Naive B cell (primary cell): ENCODE data around the gene LGALSL. TPM values are rescaled to one million over a fixed set of nuclear protein-coding genes. Genes with fewer than 3 reads are reported as not detected.

Experiments used
- ATAC-seq, 2 donors: fragments of 150-1000 bp; cut with Tn5 transposase; 2 replicates each; pipeline ENCODE4 v1.10.0; 2021; ENCODE audit warnings: low read depth in 2 of 2, mild to moderate bottlenecking in 2 of 2, moderate library complexity in 2 of 2
- DNase-seq: peaks from one replicate; pipeline ENCODE4 v3.0.0; 2022
- H3K27ac Mint-ChIP-seq, 6 donors: one replicate each; pipeline ENCODE4 v1.8.0; 2020 to 2022; ENCODE audit warnings: mild to moderate bottlenecking in 6 of 6, mixed read lengths in 6 of 6, moderate library complexity in 5 of 6, inconsistent platforms in 2 of 6
- H3K27me3 Mint-ChIP-seq, 3 donors: one replicate each; pipeline ENCODE4 v1.8.0; 2021 to 2022; ENCODE audit warnings: mixed read lengths in 3 of 3, mild to moderate bottlenecking in 1 of 3
- H3K36me3 Mint-ChIP-seq, 2 donors: one replicate each; pipeline ENCODE4 v1.8.0; 2020 to 2022; ENCODE audit warnings: mixed read lengths in 2 of 2, inconsistent platforms in 1 of 2, mild to moderate bottlenecking in 1 of 2
- H3K4me1 Mint-ChIP-seq, 3 donors: one replicate each; pipeline ENCODE4 v1.8.0; 2020 to 2022; ENCODE audit warnings: mixed read lengths in 3 of 3, inconsistent platforms in 1 of 3, mild to moderate bottlenecking in 1 of 3, moderate library complexity in 1 of 3
- H3K4me3 Mint-ChIP-seq, 8 donors: one replicate each; pipeline ENCODE4 v1.8.0; 2020 to 2022; ENCODE audit warnings: mild to moderate bottlenecking in 8 of 8, mixed read lengths in 8 of 8, moderate library complexity in 8 of 8, inconsistent platforms in 2 of 8
- H3K9me3 Mint-ChIP-seq, 7 donors: one replicate each; pipeline ENCODE4 v1.8.0; 2020 to 2022; ENCODE audit warnings: mixed read lengths in 7 of 7, mild to moderate bottlenecking in 5 of 7, inconsistent platforms in 2 of 7, moderate library complexity in 1 of 7
- polyA plus RNA-seq, 6 donors: library from polyadenylated mRNA; unstranded; fragments of 300-500 nt; fragmentation: Illumina TruSeq; gene quantifications; one replicate each; pipeline ENCODE4 v1.2.3, GENCODE V29; 2021; ENCODE audit warnings: low read depth in 6 of 6

LGALSL gene
- polyA plus RNA-seq, 6 donors from 2014 or later, result 0.05 to 1.3 (median 0.74) TPM; not detected in 1

GRCh38 chr2:64454386-64455332 lies 697 bp downstream of the LGALSL start:
- Mint-ChIP-seq H3K4me1 (peaks cover 3 to 12% (median 5%) of the 10 kb centered on the region in 3 donors), H3K4me3 (peak overlapping the region; percentile 70 to 95 (median 87)), H3K27me3 (peaks cover 0 to 3% (median 0%) of the 10 kb centered on the region in 3 donors), H3K27ac (peak overlapping the region in 2 of 6 donors; percentile 85 to 92), H3K9me3 (no peaks in the 10 kb centered on the region), H3K36me3 (no peaks in the 10 kb centered on the region)
- DNase-seq, result peak; percentile 55
- peak; percentile 79 for ATAC-seq

- ATAC-seq, result no peak
- Mint-ChIP-seq H3K27ac (no peak overlapping the region), H3K36me3 (no peaks in the 10 kb centered on the region)
Measured at GRCh38 chr2:64455545-64455944, 1.6 kb downstream of the LGALSL start.

GRCh38 chr2:64456293-64456692 lies 2.3 kb downstream of the LGALSL start:
- Mint-ChIP-seq H3K27ac (no peak overlapping the region), H3K9me3 (no peaks in the 10 kb centered on the region), H3K4me1 (peaks cover 3 to 12% (median 5%) of the 10 kb centered on the region in 3 donors), H3K27me3 (peaks cover 0 to 3% (median 0%) of the 10 kb centered on the region in 3 donors), H3K4me3 (peak overlapping the region in 2 of 8 donors; percentile 35 to 88), H3K36me3 (no peaks in the 10 kb centered on the region)
- DNase-seq (no peak), ATAC-seq (no peak)

More at GRCh38 chr2:64455545-64455944, 1.6 kb downstream of the LGALSL start:
- Mint-ChIP-seq H3K9me3 (no peaks in the 10 kb centered on the region), H3K27me3 (peaks cover 0 to 3% (median 0%) of the 10 kb centered on the region in 3 donors), H3K4me1 (peaks cover 3 to 12% (median 5%) of the 10 kb centered on the region in 3 donors), H3K4me3 (peak overlapping the region; percentile 70 to 95 (median 87))
- DNase-seq, result no peak

GRCh38 chr2:64457524-64457923 lies 3.6 kb downstream of the LGALSL start:
- no peaks in the 10 kb centered on the region for H3K9me3 Mint-ChIP-seq
- ATAC-seq, result no peak
- DNase-seq, result no peak
- peaks cover 3 to 12% (median 5%) of the 10 kb centered on the region in 3 donors for H3K4me1 Mint-ChIP-seq
- no peaks in the 10 kb centered on the region for H3K36me3 Mint-ChIP-seq
- no peak overlapping the region for H3K27ac Mint-ChIP-seq
- peak overlapping the region in 2 of 8 donors; percentile 7 to 65 for H3K4me3 Mint-ChIP-seq
- no peaks in the 10 kb centered on the region for H3K27me3 Mint-ChIP-seq

- Mint-ChIP-seq H3K27me3 (no peaks in the 10 kb centered on the region), H3K9me3 (no peaks in the 10 kb centered on the region)
- no peak for ATAC-seq
Measured at GRCh38 chr2:64459575-64459974, 5.6 kb downstream of the LGALSL start.

GRCh38 chr2:64460330-64460729 lies 6.4 kb downstream of the LGALSL start:
- ATAC-seq, result no peak
- no peak for DNase-seq
- Mint-ChIP-seq H3K4me1 (peaks cover 0 to 2% (median 0%) of the 10 kb centered on the region in 3 donors), H3K27me3 (peaks cover 0 to 4% (median 0%) of the 10 kb centered on the region in 3 donors), H3K27ac (no peak overlapping the region), H3K9me3 (no peaks in the 10 kb centered on the region), H3K4me3 (no peak overlapping the region), H3K36me3 (no peaks in the 10 kb centered on the region)

More at GRCh38 chr2:64459575-64459974, 5.6 kb downstream of the LGALSL start:
- peaks cover 0 to 6% (median 0%) of the 10 kb centered on the region in 3 donors for H3K4me1 Mint-ChIP-seq
- DNase-seq, result no peak
- H3K4me3 Mint-ChIP-seq, result no peak overlapping the region
- no peak overlapping the region for H3K27ac Mint-ChIP-seq
- no peaks in the 10 kb centered on the region for H3K36me3 Mint-ChIP-seq

- Mint-ChIP-seq H3K27me3 (peaks cover 0 to 4% (median 0%) of the 10 kb centered on the region in 3 donors), H3K4me3 (no peak overlapping the region), H3K27ac (no peak overlapping the region), H3K9me3 (no peaks in the 10 kb centered on the region), H3K4me1 (no peaks in the 10 kb centered on the region), H3K36me3 (no peaks in the 10 kb centered on the region)
- ATAC-seq, result no peak
- no peak for DNase-seq
Measured at GRCh38 chr2:64461271-64462058, 7.5 kb downstream of the LGALSL start.

GRCh38 chr2:64462171-64462570 lies 8.2 kb downstream of the LGALSL start:
- Mint-ChIP-seq H3K4me1 (no peaks in the 10 kb centered on the region), H3K9me3 (no peaks in the 10 kb centered on the region), H3K4me3 (no peak overlapping the region), H3K27ac (no peak overlapping the region), H3K36me3 (no peaks in the 10 kb centered on the region), H3K27me3 (peaks cover 0 to 4% (median 0%) of the 10 kb centered on the region in 3 donors)
- DNase-seq (no peak), ATAC-seq (no peak)

- Mint-ChIP-seq H3K27me3 (peaks cover 0 to 4% (median 2%) of the 10 kb centered on the region in 3 donors), H3K4me3 (no peak overlapping the region), H3K9me3 (no peaks in the 10 kb centered on the region), H3K4me1 (no peaks in the 10 kb centered on the region), H3K27ac (no peak overlapping the region), H3K36me3 (no peaks in the 10 kb centered on the region)
- ATAC-seq (no peak), DNase-seq (no peak)
Measured at GRCh38 chr2:64462940-64463700, 9.2 kb downstream of the LGALSL start.

GRCh38 chr2:64463781-64464180 lies 9.8 kb downstream of the LGALSL start:
- no peaks in the 10 kb centered on the region for H3K9me3 Mint-ChIP-seq
- no peak for DNase-seq
- H3K27me3 Mint-ChIP-seq, result peaks cover 0 to 5% (median 4%) of the 10 kb centered on the region in 3 donors
- no peaks in the 10 kb centered on the region for H3K4me1 Mint-ChIP-seq
- no peak for ATAC-seq
- H3K36me3 Mint-ChIP-seq, result no peaks in the 10 kb centered on the region
- H3K4me3 Mint-ChIP-seq, result no peak overlapping the region
- no peak overlapping the region for H3K27ac Mint-ChIP-seq

GRCh38 chr2:64466478-64467085 lies 12.6 kb downstream of the LGALSL start:
- no peaks in the 10 kb centered on the region for H3K9me3 Mint-ChIP-seq
- H3K4me1 Mint-ChIP-seq, result no peaks in the 10 kb centered on the region
- H3K27ac Mint-ChIP-seq, result no peak overlapping the region
- H3K36me3 Mint-ChIP-seq, result no peaks in the 10 kb centered on the region
- ATAC-seq (no peak), DNase-seq (no peak)
- H3K4me3 Mint-ChIP-seq, result no peak overlapping the region
- H3K27me3 Mint-ChIP-seq, result peaks cover 0 to 5% (median 4%) of the 10 kb centered on the region in 3 donors

- ATAC-seq, result no peak
- peaks cover 0 to 5% (median 4%) of the 10 kb centered on the region in 3 donors for H3K27me3 Mint-ChIP-seq
- H3K4me1 Mint-ChIP-seq, result peaks cover 0 to 5% (median 0%) of the 10 kb centered on the region in 3 donors
- no peak overlapping the region for H3K27ac Mint-ChIP-seq
- no peak for DNase-seq
- no peak overlapping the region for H3K4me3 Mint-ChIP-seq
- H3K9me3 Mint-ChIP-seq, result no peaks in the 10 kb centered on the region
- H3K36me3 Mint-ChIP-seq, result no peaks in the 10 kb centered on the region
Measured at GRCh38 chr2:64467096-64467843, 13.3 kb downstream of the LGALSL start.
